BLaER1 treated with 17β-estradiol and CSF1 and Interleukin-3, amounts not matched to agents 10 nM and 100 nM (cell line): ENCODE data around the gene CDH2.

Source experiments
- H3K27ac ChIP-seq, 11 experiments: shearing (Covaris generic); formaldehyde crosslinking; 2 replicates each; pipeline ENCODE4 v1.8.1; 2022
- H3K27me3 ChIP-seq, 11 experiments: shearing (Covaris generic); formaldehyde crosslinking; 2 replicates each; pipeline ENCODE4 v1.8.1; 2022
- H3K36me3 ChIP-seq, 11 experiments: shearing (Covaris generic); formaldehyde crosslinking; 2 replicates each; pipeline ENCODE4 v1.8.1; 2022
- H3K4me1 ChIP-seq, 10 experiments: shearing (Covaris generic); formaldehyde crosslinking; 2 replicates each; pipeline ENCODE4 v1.8.1; 2022
- H3K4me2 ChIP-seq, 11 experiments: shearing (Covaris generic); formaldehyde crosslinking; 2 replicates each; pipeline ENCODE4 v1.8.1; 2022
- H3K4me3 ChIP-seq, 10 experiments: shearing (Covaris generic); formaldehyde crosslinking; 2 replicates each; pipeline ENCODE4 v1.8.1; 2022
- H3K9ac ChIP-seq, 11 experiments: shearing (Covaris generic); formaldehyde crosslinking; 2 replicates each; pipeline ENCODE4 v1.8.1; 2022
- H3K9me3 ChIP-seq, 11 experiments: shearing (Covaris generic); formaldehyde crosslinking; replicated peaks in 1 of 11; 2 replicates each; pipeline ENCODE4 v1.8.1; 2022
- H4K20me1 ChIP-seq, 11 experiments: shearing (Covaris generic); formaldehyde crosslinking; 2 replicates each; pipeline ENCODE4 v1.8.1; 2022
- Cebpa-rat ChIP-seq, 11 experiments: shearing (Covaris generic); IDR thresholded peaks; 2 replicates each; pipeline ENCODE4 v1.8.1; 2022

CDH2 gene

DNA sequence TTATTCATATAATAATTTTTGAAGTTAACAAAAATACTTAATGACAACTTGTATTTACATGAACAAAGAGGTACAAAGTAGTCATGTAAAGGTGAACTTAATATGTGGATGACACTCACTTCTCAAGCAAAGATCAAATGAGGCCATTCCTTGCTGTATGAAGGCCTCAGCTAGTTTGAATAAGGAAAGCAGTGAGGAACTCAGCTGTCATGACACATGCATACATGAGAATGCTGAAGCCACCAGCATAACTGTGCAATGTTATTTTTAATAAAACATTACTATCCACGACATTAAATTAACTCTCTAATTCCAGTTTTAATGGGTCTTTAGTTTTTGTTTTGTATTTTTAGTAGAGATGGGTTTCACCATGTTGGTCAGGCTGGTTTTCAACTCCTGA, 102.9 kb downstream of the CDH2 start:
- H3K4me3 ChIP-seq = no peak overlapping the region
- H3K4me1 ChIP-seq = peaks cover 0 to 6% (median 0%) of the 10 kb centered on the region in 10 experiments; a peak in 2 of 20 replicates
- no peaks in the 10 kb centered on the region for H3K9me3 ChIP-seq
- H3K36me3 ChIP-seq = no peaks in the 10 kb centered on the region
- no peak overlapping the region for H3K9ac ChIP-seq
- no peaks in the 10 kb centered on the region for H4K20me1 ChIP-seq
- no peaks in the 10 kb centered on the region for H3K27me3 ChIP-seq
- no peak overlapping the region for H3K27ac ChIP-seq
- TF ChIP-seq Cebpa-rat (IDR thresholded peaks at IDR 0.05) = no peak
- H3K4me2 ChIP-seq = no peak overlapping the region

DNA sequence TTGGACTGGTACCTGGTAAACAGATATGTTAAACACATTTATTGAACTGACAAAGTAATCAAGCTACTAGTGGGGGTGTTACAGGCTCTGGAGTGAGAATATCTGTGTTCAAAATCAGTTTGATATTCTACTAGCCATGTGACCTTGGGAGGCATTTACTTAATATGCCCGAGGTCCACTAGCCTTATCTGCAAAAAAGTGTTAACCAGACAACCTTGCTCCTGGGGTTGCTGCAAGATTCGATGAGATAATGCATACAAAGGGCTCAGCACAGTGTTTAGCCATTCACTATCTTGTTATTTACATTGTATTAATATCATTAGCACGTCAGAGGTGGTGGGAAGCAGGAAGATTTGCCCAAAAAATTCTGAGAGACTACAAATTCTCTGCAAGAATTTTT, 103.3 kb downstream of the CDH2 start:
- no peaks in the 10 kb centered on the region for H4K20me1 ChIP-seq
- no peaks in the 10 kb centered on the region for H3K36me3 ChIP-seq
- no peak overlapping the region for H3K27ac ChIP-seq
- H3K9me3 ChIP-seq = no peaks in the 10 kb centered on the region
- no peak overlapping the region for H3K4me2 ChIP-seq
- no peak overlapping the region for H3K9ac ChIP-seq
- H3K4me3 ChIP-seq = no peak overlapping the region
- peaks cover 0 to 6% (median 0%) of the 10 kb centered on the region in 10 experiments; a peak in 2 of 20 replicates for H3K4me1 ChIP-seq
- no peaks in the 10 kb centered on the region for H3K27me3 ChIP-seq
- no peak for TF ChIP-seq Cebpa-rat (IDR thresholded peaks at IDR 0.05)

DNA sequence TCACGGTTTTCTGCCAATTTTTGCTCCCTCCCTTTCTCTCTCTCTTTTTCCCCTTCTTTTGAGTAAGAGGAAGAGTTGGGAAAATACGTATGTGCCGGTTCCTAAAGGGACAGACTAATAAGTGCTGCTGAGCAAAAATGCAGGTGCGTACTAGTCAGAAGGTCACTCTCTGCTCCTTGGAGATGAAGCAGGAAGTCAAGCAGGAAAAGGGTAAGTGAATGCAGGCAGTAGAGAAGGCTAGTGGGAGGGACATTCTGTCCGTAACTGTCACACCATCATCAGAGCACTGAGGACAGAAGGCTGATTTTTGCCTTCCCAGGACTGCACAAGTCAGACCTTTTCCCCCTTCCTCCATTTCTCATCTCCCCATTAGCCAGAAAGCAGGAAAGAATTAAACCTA, 105.7 kb downstream of the CDH2 start:
- Histone ChIP-seq H3K27me3 (no peaks in the 10 kb centered on the region), H3K9me3 (no peaks in the 10 kb centered on the region), H3K36me3 (no peaks in the 10 kb centered on the region), H3K4me1 (peaks cover 0 to 6% (median 0%) of the 10 kb centered on the region in 10 experiments; a peak in 2 of 20 replicates), H3K27ac (no peak overlapping the region), H4K20me1 (no peaks in the 10 kb centered on the region), H3K9ac (no peak overlapping the region), H3K4me2 (0 out of 22 replicates have a peak overlapping the region, but pooled peaks of 2 of the 11 experiments have one; percentile 10 to 19), H3K4me3 (no peak overlapping the region)
- no peak for TF ChIP-seq Cebpa-rat (IDR thresholded peaks at IDR 0.05)

DNA sequence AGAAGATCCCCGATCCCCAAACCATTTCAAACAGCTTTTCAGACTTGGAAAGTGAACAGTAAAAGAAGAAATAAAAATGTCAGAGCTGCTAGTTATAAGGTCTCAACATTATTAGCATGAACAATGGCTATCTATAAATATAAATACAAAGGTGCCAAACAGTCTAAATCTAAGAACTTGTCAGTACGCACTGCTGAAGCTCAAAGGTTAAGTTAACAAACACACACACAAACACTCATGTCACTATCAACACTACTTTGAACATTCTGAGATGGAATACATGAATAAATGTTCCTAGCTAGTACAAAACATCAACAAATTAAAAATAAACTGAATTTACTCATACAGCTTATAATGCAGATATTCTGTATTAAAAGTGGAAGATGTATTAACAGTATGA, 108.7 kb downstream of the CDH2 start:
- Histone ChIP-seq H3K27me3 (no peaks in the 10 kb centered on the region), H3K4me3 (no peak overlapping the region), H3K9ac (no peak overlapping the region), H3K4me1 (peaks cover 0 to 6% (median 0%) of the 10 kb centered on the region in 10 experiments; a peak in 2 of 20 replicates), H4K20me1 (no peaks in the 10 kb centered on the region), H3K36me3 (no peaks in the 10 kb centered on the region), H3K4me2 (no peak overlapping the region), H3K9me3 (no peaks in the 10 kb centered on the region), H3K27ac (no peak overlapping the region)
- no peak for TF ChIP-seq Cebpa-rat (IDR thresholded peaks at IDR 0.05)

DNA sequence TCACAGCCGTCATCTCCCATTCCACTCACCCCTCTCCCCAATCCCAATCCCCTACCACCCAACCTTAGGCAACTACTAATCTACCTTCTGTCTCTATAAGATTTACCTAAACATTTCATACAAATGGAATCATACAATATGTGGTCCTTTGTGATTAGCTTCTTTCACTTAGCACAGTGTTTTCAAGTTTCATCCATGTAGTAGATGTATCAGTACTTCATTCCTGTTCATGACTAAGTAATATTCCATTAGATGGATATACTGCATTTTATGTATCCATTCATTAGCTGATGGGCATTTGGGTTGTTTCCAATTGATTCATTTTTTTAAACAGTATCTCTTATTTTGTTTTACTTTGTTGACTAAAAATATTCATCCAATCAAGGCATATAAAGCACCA, 109.6 kb downstream of the CDH2 start:
- no peak overlapping the region for H3K4me3 ChIP-seq
- H3K36me3 ChIP-seq = no peaks in the 10 kb centered on the region
- H3K9ac ChIP-seq = no peak overlapping the region
- H3K27ac ChIP-seq = no peak overlapping the region
- H3K4me1 ChIP-seq = peaks cover 0 to 6% (median 0%) of the 10 kb centered on the region in 10 experiments; a peak in 2 of 20 replicates
- no peak overlapping the region for H3K4me2 ChIP-seq
- H3K27me3 ChIP-seq = no peaks in the 10 kb centered on the region
- H3K9me3 ChIP-seq = no peaks in the 10 kb centered on the region
- no peaks in the 10 kb centered on the region for H4K20me1 ChIP-seq
- TF ChIP-seq Cebpa-rat (IDR thresholded peaks at IDR 0.05) = no peak

DNA sequence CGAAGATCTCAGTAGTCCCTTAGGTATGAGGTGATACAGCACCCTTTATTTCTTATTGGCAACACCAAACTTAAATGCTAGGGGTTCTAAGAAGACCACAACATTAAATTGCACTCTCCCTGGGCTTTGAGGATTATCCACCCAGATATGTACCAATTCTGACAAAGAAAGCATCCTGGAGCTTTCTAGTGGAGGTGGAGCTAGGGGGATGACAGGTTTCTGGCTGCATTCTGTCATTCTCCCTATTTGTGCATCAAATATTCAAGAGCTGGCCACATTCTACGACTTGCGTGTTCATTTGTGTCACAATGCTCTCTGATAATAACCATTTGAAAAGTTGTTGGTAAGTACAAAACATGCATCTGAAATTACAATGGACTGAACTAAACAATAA, 111.1 kb downstream of the CDH2 start:
- no peak overlapping the region for H3K4me3 ChIP-seq
- H3K9me3 ChIP-seq = 0 out of 22 replicates have a peak, but pooled peaks cover 0 to 5% (median 0%) of the 10 kb centered on the region in 11 experiments
- no peaks in the 10 kb centered on the region for H4K20me1 ChIP-seq
- no peaks in the 10 kb centered on the region for H3K27me3 ChIP-seq
- no peak overlapping the region for H3K27ac ChIP-seq
- no peak overlapping the region for H3K4me2 ChIP-seq
- H3K9ac ChIP-seq = no peak overlapping the region
- H3K4me1 ChIP-seq = peaks cover 0 to 6% (median 0%) of the 10 kb centered on the region in 10 experiments; a peak in 2 of 20 replicates
- TF ChIP-seq Cebpa-rat (IDR thresholded peaks at IDR 0.05) = no peak
- H3K36me3 ChIP-seq = no peaks in the 10 kb centered on the region

DNA sequence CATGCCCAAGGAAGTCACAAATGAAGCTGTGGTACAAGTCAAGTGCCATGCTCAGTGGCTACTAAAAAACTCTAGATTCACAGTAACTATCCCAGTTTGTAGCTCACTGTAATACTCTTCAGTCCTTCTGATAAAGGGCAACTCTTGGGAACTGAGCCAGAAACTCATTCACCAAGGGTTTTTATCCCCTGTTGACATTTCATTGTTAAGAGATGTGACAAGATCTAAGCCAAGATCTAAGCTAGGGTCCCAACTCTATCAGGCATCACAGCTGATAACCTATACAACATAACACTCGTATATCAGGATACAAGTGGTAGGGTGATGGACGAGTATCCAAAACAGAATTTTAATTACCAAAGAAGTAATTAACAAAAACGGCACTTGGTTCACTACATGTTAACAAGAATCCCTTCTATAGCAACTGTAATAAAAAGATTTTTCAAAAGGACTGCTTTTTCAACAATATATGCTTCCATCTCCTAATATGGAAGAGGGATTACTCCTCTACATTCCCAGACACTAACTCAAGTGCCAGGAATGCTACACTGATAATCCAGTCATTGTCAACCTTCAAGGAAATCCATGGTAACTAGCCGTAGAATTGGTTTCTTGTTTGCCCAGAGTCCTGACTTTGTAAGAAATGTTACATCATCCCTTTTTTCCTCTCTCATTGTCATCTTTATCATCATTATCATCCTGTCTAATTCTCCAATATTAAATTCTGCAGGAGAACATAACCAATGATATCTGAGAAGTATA, 111.7 kb downstream of the CDH2 start:
- Histone ChIP-seq H3K9ac (no peak overlapping the region), H4K20me1 (no peaks in the 10 kb centered on the region), H3K27ac (no peak overlapping the region), H3K9me3 (0 out of 22 replicates have a peak, but pooled peaks cover 0 to 5% (median 0%) of the 10 kb centered on the region in 11 experiments), H3K36me3 (no peaks in the 10 kb centered on the region), H3K4me2 (no peak overlapping the region), H3K4me3 (no peak overlapping the region), H3K4me1 (peaks cover 0 to 6% (median 0%) of the 10 kb centered on the region in 10 experiments; a peak in 2 of 20 replicates), H3K27me3 (no peaks in the 10 kb centered on the region)
- TF ChIP-seq Cebpa-rat (IDR thresholded peaks at IDR 0.05) = no peak

DNA sequence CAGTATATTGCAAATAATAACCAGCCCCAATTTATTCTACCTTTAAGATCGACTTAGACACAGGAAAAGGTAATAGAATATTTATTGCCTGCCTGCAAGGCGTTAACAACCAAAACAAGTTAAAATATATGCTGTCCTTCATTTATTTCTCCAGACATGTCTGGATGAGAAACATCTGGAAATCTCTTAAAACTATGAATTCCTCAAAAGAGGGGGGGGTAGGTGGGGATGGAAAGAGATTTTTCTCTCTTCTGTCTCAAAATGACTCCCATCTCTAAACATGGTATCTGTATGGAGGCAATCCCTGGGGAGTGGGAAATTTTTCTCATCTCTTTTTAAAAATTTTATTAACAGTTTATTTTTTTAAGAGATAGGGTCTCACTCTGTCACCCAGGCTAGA, 113.0 kb downstream of the CDH2 start:
- Histone ChIP-seq H3K27ac (no peak overlapping the region), H4K20me1 (no peaks in the 10 kb centered on the region), H3K4me2 (no peak overlapping the region), H3K36me3 (no peaks in the 10 kb centered on the region), H3K27me3 (no peaks in the 10 kb centered on the region), H3K9me3 (0 out of 22 replicates have a peak, but pooled peaks cover 0 to 5% (median 0%) of the 10 kb centered on the region in 11 experiments), H3K4me1 (peaks cover 0 to 6% (median 0%) of the 10 kb centered on the region in 10 experiments; a peak in 2 of 20 replicates), H3K9ac (no peak overlapping the region), H3K4me3 (no peak overlapping the region)
- TF ChIP-seq Cebpa-rat (IDR thresholded peaks at IDR 0.05) = no peak

DNA sequence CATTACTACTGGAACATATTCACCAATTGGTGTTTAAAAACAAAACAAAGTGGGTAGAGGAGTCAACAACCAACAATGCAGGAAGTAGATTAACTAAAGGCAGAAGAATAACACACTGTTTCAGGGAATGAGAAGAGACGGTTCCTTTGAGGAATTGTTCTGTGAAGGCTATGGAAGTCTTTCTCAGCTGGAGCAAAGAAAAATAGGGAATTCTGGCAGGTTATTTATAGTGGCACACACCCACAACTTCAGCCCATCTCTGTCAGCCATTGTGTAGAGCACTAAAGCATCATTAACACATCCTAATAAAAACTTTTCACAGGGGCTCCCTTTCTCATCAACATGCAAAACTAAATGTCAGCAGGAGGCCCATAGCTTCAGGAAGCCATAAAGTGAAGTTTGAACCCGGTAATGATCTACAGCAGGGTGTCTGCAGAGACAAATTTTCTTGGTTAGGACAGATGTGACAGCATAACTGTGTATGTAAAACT, 113.6 kb downstream of the CDH2 start:
- Histone ChIP-seq H3K9ac (no peak overlapping the region), H3K4me3 (no peak overlapping the region), H3K9me3 (0 out of 22 replicates have a peak, but pooled peaks cover 0 to 5% (median 0%) of the 10 kb centered on the region in 11 experiments), H3K36me3 (no peaks in the 10 kb centered on the region), H3K27ac (no peak overlapping the region), H3K4me2 (no peak overlapping the region), H3K27me3 (no peaks in the 10 kb centered on the region), H3K4me1 (peaks cover 0 to 6% (median 0%) of the 10 kb centered on the region in 10 experiments; a peak in 2 of 20 replicates), H4K20me1 (no peaks in the 10 kb centered on the region)
- TF ChIP-seq Cebpa-rat (IDR thresholded peaks at IDR 0.05) = no peak
